Brain microvascular endothelial cell (primary cell): ENCODE data around the gene NOL3.

Experiments
- DNase-seq: peaks from one replicate; pipeline ENCODE4 v3.0.0-alpha.2; 2020
- H3K27ac ChIP-seq: fragments of 250-450 bp; sonication (Bioruptor Pico); 2 replicates; pipeline ENCODE4 v1.5.1; 2020; ENCODE audit warnings: mild to moderate bottlenecking, moderate library complexity
- H3K27me3 ChIP-seq: fragments of 250-450 bp; sonication (Bioruptor Pico); replicated peaks from 2 replicates; pipeline ENCODE4 v1.5.1; 2020; ENCODE audit warnings: mild to moderate bottlenecking
- H3K36me3 ChIP-seq: fragments of 250-450 bp; sonication (Bioruptor Pico); replicated peaks from 2 replicates; pipeline ENCODE4 v1.5.1; 2020; ENCODE audit warnings: mild to moderate bottlenecking
- H3K4me3 ChIP-seq: 2 replicates; pipeline ENCODE4 v1.5.1; 2011; ENCODE audit warnings: low read depth, mild to moderate bottlenecking, control low read depth, low read length, moderate library complexity
- CTCF ChIP-seq: IDR thresholded peaks from 2 replicates; pipeline ENCODE4 v1.5.1; 2011; ENCODE audit warnings: low read depth, mild to moderate bottlenecking, moderate library complexity, low read length, control low read depth, inconsistent platforms; ENCODE audit errors: missing control alignments
- in situ Hi-C: cut with HindIII; loops from 2 replicates; pipeline ENCODE4 v1.10.0; 2017; ENCODE audit warnings: low sequenced_read_pairs, low pct_ligation_motif_present

NOL3 gene

GRCh38 chr16:67141391-67141790 is 28.9 kb upstream of the NOL3 start:
- Histone ChIP-seq H3K27ac (no peak overlapping the region), H3K27me3 (no peaks in the 10 kb centered on the region), H3K36me3 (peaks cover 62% of the 10 kb centered on the region), H3K4me3 (no peak overlapping the region)
- in situ Hi-C loops = no loop called here
- no peak for DNase-seq
- TF ChIP-seq CTCF = no peak

DNA sequence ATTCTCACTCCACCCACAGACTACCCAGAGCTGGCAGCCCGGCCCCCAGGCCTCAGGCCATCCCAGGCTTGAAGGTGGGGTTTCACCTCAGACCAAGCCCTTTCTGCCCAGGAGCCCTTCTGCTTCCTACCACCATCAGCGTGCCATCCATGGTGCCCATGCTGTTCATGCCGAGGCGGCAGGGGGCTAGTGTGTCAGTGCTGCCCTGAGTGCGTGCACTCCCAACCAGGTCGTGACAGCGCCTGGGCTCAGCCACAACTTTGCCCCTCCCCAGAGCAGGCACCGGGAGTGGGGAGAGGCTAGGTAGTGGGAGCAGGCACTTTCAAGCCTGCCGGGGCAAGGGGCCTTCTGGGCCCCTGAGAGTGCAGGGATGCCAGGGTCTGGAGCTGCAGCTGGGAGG is 28.0 kb upstream of the NOL3 start:
- in situ Hi-C loops = no loop called here
- no peak for DNase-seq
- H3K36me3 ChIP-seq = peaks cover 61% of the 10 kb centered on the region
- no peak for TF ChIP-seq CTCF
- H3K4me3 ChIP-seq = no peak overlapping the region
- H3K27me3 ChIP-seq = no peaks in the 10 kb centered on the region
- no peak overlapping the region for H3K27ac ChIP-seq

DNA sequence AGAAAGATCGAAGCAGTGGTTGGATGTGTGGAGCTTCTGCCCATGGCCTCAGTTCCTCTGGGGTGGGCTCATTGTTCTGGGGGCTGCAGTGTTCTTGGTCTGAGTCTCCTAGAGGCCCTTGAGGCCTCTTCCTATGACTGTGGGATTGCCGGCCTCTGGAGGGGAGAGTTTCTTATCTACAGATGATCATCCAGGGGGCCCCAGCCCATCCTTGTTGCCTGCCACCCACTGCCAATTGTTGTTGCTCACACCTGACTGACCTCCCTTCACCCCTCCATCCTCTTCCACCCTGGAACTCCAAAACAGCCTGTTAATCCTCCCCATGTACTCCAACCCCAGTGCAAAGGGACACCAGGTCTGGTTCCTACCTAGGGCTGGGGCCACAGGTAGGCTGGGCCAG is 25.4 kb upstream of the NOL3 start:
- no peak for TF ChIP-seq CTCF

DNA sequence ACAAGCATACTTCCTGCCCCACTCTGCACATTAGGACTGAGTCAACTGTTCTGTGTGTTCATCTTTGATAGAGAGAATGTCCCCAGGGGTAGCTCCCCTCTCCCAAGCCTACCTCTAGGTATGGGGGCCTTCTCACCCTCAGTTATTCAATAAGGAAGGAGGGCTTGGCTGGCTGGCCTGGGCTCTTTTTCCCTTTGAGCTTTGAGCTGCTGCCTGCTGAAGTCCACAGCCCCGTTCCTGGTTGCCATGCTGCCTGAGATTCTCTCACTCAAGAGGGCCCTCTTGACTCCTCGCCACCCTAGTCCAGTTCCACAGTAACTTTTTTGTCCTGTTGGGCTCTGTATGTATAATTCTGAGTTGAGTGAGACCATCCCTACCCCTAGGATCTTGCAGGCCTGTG is 24.6 kb upstream of the NOL3 start:
- no peaks in the 10 kb centered on the region for H3K27me3 ChIP-seq
- no peak overlapping the region for H3K27ac ChIP-seq
- TF ChIP-seq CTCF = no peak
- H3K36me3 ChIP-seq = peaks cover 51% of the 10 kb centered on the region
- no peak for DNase-seq
- H3K4me3 ChIP-seq = no peak overlapping the region
- in situ Hi-C loops = no loop called here

More for the DNA sequence above, 25.4 kb upstream of the NOL3 start:
- no peaks in the 10 kb centered on the region for H3K27me3 ChIP-seq
- no peak overlapping the region for H3K27ac ChIP-seq
- H3K4me3 ChIP-seq = no peak overlapping the region
- peaks cover 57% of the 10 kb centered on the region for H3K36me3 ChIP-seq
- in situ Hi-C loops = no loop called here
- no peak for DNase-seq

GRCh38 chr16:67146523-67147357 is 23.6 kb upstream of the NOL3 start:
- DNase-seq = no peak
- in situ Hi-C loops = no loop called here
- Histone ChIP-seq H3K4me3 (no peak overlapping the region), H3K36me3 (peaks cover 44% of the 10 kb centered on the region), H3K27ac (no peak overlapping the region), H3K27me3 (no peaks in the 10 kb centered on the region)
- TF ChIP-seq CTCF = peak; percentile 26

GRCh38 chr16:67147437-67148140 is 22.7 kb upstream of the NOL3 start:
- no peak overlapping the region for H3K4me3 ChIP-seq
- H3K36me3 ChIP-seq = peaks cover 37% of the 10 kb centered on the region
- H3K27me3 ChIP-seq = no peaks in the 10 kb centered on the region
- in situ Hi-C loops = no loop called here
- H3K27ac ChIP-seq = no peak overlapping the region
- no peak for DNase-seq
- TF ChIP-seq CTCF = no peak
